NCI-H446 treated with DMSO at 0.1 percent for 48 hours (cell line): Measurements from ENCODE around the gene DAGLA.
A peak's percentile ranks its signal among the peaks of the same experiment; 100 is the strongest.

Experiments used
- DNase-seq: peaks from one replicate; lab custom pipeline; 2025; lab: John Stamatoyannopoulos, UW

DAGLA gene

GRCh38 chr11:61730240-61730994, 50.2 kb downstream of the DAGLA start:
- no peak for DNase-seq

- DNase-seq, result no peak
Observed at GRCh38 chr11:61731211-61731951, 51.2 kb downstream of the DAGLA start.

- no peak for DNase-seq
Observed at GRCh38 chr11:61731952-61732675, 51.9 kb downstream of the DAGLA start.

- no peak for DNase-seq
Observed at GRCh38 chr11:61732705-61733104, 52.5 kb downstream of the DAGLA start.

GRCh38 chr11:61733120-61733978, 53.2 kb downstream of the DAGLA start:
- peak; percentile 74 for DNase-seq

- DNase-seq, result no peak
Observed at GRCh38 chr11:61734767-61735166, 54.6 kb downstream of the DAGLA start.

- no peak for DNase-seq
Observed at GRCh38 chr11:61735391-61735790, 55.2 kb downstream of the DAGLA start.

- no peak for DNase-seq
Observed at GRCh38 chr11:61736310-61736709, 56.1 kb downstream of the DAGLA start.

GRCh38 chr11:61737131-61737530, 56.9 kb downstream of the DAGLA start:
- no peak for DNase-seq

GRCh38 chr11:61737636-61738386, 57.6 kb downstream of the DAGLA start:
- no peak for DNase-seq

- no peak for DNase-seq
Observed at GRCh38 chr11:61738776-61739175, 58.6 kb downstream of the DAGLA start.

- no peak for DNase-seq
Observed at GRCh38 chr11:61739413-61739812, 59.2 kb downstream of the DAGLA start.

GRCh38 chr11:61739966-61740365, 59.8 kb downstream of the DAGLA start:
- DNase-seq, result no peak

GRCh38 chr11:61742391-61742790, 62.2 kb downstream of the DAGLA start:
- no peak for DNase-seq

GRCh38 chr11:61743486-61744095, 63.4 kb downstream of the DAGLA start:
- no peak for DNase-seq

- no peak for DNase-seq
Observed at GRCh38 chr11:61744181-61744580, 64.0 kb downstream of the DAGLA start.

- DNase-seq, result no peak
Observed at GRCh38 chr11:61744609-61745156, 64.5 kb downstream of the DAGLA start.

- DNase-seq, result no peak
Observed at GRCh38 chr11:61745781-61746441, 65.7 kb downstream of the DAGLA start.

GRCh38 chr11:61746442-61747191, 66.4 kb downstream of the DAGLA start:
- no peak for DNase-seq
